ENCODE results near the gene ITGA7.
"Not testable (repeated sequence)": the region's sequence is repeated elsewhere in the genome, so short reads cannot be mapped to it uniquely, and the experiment has no call there.

ITGA7 gene

DNA sequence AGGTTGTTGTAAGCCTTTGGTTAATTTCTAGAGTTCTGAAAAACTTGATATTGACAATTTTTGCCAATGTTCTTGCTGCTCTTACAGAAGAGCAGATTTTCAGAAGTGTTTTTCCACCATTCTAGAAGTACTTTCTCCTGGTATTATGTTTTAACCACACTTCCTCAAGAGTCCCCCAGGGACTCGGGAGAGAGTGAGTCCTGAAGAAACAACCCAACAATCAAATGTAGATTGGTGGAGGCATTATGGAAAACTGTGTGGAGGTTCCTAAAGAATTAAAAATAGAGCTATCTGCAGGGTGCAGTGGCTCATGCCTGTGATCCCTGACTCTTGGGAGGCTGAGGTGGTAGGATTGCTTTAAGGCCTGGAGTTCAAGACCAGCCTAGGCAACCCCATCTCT lies 44.3 kb downstream of the ITGA7 start:
- H3K4me2 ChIP-seq (ENCODE audit: low read length), result no peak overlapping the region
- no peak overlapping the region for H3K9ac ChIP-seq (ENCODE audit: low read depth, low read length)
- H3K4me3 ChIP-seq (ENCODE audit: low read length), result no peak overlapping the region
- peaks cover 2% of the 10 kb centered on the region for H3K27me3 ChIP-seq (ENCODE audit: control insufficient read depth, insufficient read depth, low read length)
- H3K4me1 ChIP-seq (ENCODE audit: control insufficient read depth, insufficient read depth, low read length), result peaks cover 15% of the 10 kb centered on the region
- no peaks in the 10 kb centered on the region for H3K36me3 ChIP-seq (ENCODE audit: insufficient read depth, low read length)
- no peaks in the 10 kb centered on the region for H3K9me3 ChIP-seq (replicated peaks; ENCODE audit: low read length)

DNA sequence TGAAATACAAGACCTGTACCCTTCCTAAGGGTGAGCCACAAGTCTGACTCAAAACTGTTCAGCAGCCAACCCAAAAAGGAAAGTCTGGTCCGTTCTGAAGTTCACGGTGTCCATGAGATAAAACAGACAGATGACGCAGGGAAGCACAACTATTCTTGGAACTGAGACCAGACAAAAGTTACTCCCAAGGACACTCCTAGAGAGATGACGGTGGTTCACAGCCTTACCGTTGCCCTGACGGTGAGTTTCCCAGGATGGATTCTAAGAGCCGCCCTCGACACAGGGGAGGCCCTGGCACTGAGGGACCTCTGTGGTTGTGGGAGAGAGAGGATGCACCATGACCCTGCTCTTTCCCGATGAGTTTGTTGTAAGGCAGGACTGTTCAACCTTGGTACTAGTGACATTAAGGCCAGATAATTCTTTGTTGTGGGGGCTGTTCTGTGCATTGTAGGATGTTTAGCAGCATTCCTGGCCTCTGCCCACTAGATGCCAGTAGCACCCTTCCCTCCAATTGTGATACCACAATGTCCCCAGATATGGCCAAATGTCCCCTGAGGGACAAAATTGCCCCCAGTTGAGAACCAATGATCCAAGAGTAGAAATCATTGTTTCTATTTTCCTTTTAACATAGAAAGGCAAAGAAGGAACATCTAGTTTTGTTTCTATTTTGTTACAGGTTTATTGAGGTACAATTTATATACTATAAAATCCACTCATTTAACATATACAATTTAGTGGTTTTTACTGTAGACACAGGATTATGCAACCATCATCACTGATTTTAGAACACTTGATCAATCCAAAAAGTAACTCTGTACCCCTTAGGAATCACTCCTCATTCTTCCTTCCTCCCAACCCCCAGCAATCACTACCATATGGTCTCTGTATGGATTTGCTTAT lies 48.0 kb downstream of the ITGA7 start:
- Histone ChIP-seq H3K4me3 (ENCODE audit: low read length) (peak overlapping the region; percentile 21), H3K9me3 (replicated peaks; ENCODE audit: low read length) (no peaks in the 10 kb centered on the region), H3K9ac (ENCODE audit: low read depth, low read length) (no peak overlapping the region), H3K27me3 (ENCODE audit: control insufficient read depth, insufficient read depth, low read length) (peaks cover 12% of the 10 kb centered on the region), H3K4me2 (ENCODE audit: low read length) (peak overlapping the region; percentile 54), H3K4me1 (ENCODE audit: control insufficient read depth, insufficient read depth, low read length) (peaks cover 15% of the 10 kb centered on the region), H3K36me3 (ENCODE audit: insufficient read depth, low read length) (no peaks in the 10 kb centered on the region)

DNA sequence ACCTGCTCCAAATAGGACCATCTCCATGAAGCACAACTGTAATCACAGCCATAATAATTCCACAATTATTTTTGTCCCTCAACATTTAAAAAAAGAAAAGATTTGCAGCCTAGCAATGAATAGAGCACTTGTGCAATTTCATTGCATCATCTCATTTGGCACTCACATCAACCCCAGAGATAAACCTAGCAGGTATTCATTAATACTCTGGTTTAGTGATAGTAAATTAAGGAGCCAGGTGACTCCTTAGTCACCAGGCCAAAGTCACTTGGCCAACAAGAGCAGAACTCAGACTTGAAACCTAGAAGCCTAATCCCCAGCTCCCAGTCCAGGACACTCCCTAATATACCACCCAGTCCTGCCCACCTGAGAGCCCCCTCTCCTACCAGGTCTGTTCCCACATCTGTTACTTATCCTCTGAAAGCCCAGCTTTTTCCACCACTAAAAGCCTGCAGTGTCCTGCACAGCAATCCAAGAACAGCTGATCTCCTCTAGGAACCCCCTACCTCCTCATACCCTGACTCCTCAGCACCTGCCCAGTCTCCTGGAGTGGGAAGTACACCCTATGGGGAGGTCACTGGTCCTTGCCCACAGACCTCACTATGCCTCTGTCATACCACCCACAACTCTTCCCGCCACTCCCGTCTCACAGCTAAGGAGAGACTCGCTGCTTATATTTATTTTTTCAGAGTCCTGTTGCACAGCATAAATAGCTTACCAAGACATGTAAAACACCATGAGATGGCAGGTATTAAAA lies 48.9 kb downstream of the ITGA7 start:
- Histone ChIP-seq H3K4me1 (ENCODE audit: control insufficient read depth, insufficient read depth, low read length) (peaks cover 15% of the 10 kb centered on the region), H3K9ac (ENCODE audit: low read depth, low read length) (no peak overlapping the region), H3K4me2 (ENCODE audit: low read length) (no peak overlapping the region), H3K27me3 (ENCODE audit: control insufficient read depth, insufficient read depth, low read length) (peaks cover 15% of the 10 kb centered on the region), H3K4me3 (ENCODE audit: low read length) (no peak overlapping the region), H3K36me3 (ENCODE audit: insufficient read depth, low read length) (no peaks in the 10 kb centered on the region), H3K9me3 (replicated peaks; ENCODE audit: low read length) (no peaks in the 10 kb centered on the region)

DNA sequence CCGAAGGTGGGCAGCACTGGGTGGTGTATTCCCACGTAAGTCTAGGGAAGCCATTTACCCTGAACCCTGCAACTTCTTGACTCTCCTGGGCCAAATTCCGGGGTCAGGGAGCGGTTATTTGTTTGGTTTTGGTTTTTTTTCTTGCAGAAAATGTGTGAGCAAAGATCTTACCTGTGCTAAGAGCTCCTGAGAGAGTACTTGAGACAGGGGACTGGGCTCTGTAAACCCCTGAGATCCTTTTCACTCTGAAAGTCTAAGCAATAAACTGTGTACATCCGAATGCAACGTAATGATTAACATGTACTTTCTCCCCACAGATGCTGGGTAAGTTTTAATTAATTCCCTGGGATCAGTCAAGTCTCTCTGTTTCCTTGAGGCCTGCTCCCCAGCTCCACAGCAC lies 49.5 kb downstream of the ITGA7 start:
- H3K36me3 ChIP-seq (ENCODE audit: insufficient read depth, low read length), result no peaks in the 10 kb centered on the region
- no peak overlapping the region for H3K4me2 ChIP-seq (ENCODE audit: low read length)
- peaks cover 15% of the 10 kb centered on the region for H3K4me1 ChIP-seq (ENCODE audit: control insufficient read depth, insufficient read depth, low read length)
- no peaks in the 10 kb centered on the region for H3K9me3 ChIP-seq (replicated peaks; ENCODE audit: low read length)
- H3K27me3 ChIP-seq (ENCODE audit: control insufficient read depth, insufficient read depth, low read length), result peaks cover 15% of the 10 kb centered on the region
- H3K9ac ChIP-seq (ENCODE audit: low read depth, low read length), result no peak overlapping the region
- no peak overlapping the region for H3K4me3 ChIP-seq (ENCODE audit: low read length)

DNA sequence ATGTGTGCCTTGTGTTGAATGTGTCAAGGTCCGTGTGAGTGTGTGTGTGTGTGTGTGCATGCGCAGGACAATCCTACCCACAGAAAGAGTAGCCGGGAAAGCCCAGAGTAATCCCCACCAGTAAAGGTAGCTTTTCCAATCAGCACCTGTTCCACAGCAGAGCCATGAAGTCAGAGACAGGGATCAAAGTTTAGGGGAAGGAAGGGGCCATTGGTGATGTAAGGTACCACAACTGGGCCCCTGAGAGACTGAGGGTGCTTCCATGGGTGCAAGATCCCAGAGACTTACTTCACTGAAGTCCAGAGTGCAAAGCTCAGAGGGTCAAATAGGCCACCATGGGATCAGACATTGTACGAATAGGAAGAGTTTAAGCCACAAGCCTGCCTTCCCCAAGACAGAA lies 50.5 kb downstream of the ITGA7 start:
- no peak overlapping the region for H3K9ac ChIP-seq (ENCODE audit: low read depth, low read length)
- H3K4me3 ChIP-seq (ENCODE audit: low read length), result no peak overlapping the region
- H3K9me3 ChIP-seq (replicated peaks; ENCODE audit: low read length), result no peaks in the 10 kb centered on the region
- H3K4me1 ChIP-seq (ENCODE audit: control insufficient read depth, insufficient read depth, low read length), result peaks cover 15% of the 10 kb centered on the region
- peaks cover 13% of the 10 kb centered on the region for H3K27me3 ChIP-seq (ENCODE audit: control insufficient read depth, insufficient read depth, low read length)
- no peak overlapping the region for H3K4me2 ChIP-seq (ENCODE audit: low read length)
- no peaks in the 10 kb centered on the region for H3K36me3 ChIP-seq (ENCODE audit: insufficient read depth, low read length)

DNA sequence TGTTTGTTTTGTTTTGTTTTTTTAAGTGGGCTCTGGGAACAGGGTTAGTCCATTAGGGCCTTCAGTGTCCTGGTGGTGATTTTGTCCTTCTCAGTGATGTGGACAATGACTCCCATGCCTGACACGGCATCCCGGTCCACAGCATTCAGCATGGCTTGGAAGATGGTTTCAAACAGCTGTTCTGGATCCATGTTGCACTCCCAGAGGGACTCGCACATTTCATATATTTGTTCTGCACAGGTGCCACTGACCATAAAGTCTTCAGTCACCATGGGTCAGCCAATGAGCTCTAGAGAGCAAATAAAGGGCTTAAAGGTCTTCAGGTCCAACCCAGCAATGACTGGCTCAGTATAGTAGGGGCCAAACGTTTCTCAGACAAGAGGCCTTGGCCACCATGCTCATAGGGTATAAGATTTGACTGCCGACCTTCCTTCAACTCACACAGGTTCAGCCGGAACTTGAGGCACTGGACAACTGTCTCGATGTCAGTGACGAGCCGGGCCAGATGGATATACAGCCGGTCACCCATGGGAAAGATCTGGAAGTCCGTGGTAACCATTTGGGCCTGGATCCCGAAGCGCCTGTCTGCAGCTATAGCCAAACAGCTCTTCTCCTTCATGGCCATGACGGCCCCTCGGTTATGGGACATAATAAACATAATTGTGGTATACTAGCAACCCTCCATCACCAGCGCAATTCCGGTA lies 53.0 kb downstream of the ITGA7 start:
- peaks cover 13% of the 10 kb centered on the region for H3K27me3 ChIP-seq (ENCODE audit: control insufficient read depth, insufficient read depth, low read length)
- no peak overlapping the region for H3K4me2 ChIP-seq (ENCODE audit: low read length)
- no peaks in the 10 kb centered on the region for H3K9me3 ChIP-seq (replicated peaks; ENCODE audit: low read length)
- H3K36me3 ChIP-seq (ENCODE audit: insufficient read depth, low read length), result no peaks in the 10 kb centered on the region
- H3K4me1 ChIP-seq (ENCODE audit: control insufficient read depth, insufficient read depth, low read length), result peaks cover 9% of the 10 kb centered on the region
- H3K4me3 ChIP-seq (ENCODE audit: low read length), result no peak overlapping the region
- H3K9ac ChIP-seq (ENCODE audit: low read depth, low read length), result no peak overlapping the region

DNA sequence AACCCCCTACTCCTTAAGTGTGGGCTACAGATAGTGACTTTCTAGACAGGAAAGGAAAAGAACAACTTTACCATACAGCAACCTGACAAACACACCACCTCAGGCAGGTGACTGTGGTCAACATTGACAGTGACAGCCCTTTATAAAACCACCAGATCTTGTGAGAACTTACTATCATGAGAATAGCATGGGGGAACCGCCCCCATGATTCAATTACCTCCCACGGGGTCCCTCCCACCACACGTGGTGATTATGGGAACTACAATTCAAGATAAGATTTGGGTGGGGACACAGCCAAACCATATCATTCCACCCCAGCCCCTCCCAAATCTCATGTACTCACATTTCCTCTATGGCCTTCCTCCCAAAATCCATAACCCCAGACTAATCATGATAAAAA lies 54.7 kb downstream of the ITGA7 start:
- H3K4me3 ChIP-seq (ENCODE audit: low read length), result no peak overlapping the region
- no peaks in the 10 kb centered on the region for H3K4me1 ChIP-seq (ENCODE audit: control insufficient read depth, insufficient read depth, low read length)
- H3K36me3 ChIP-seq (ENCODE audit: insufficient read depth, low read length), result no peaks in the 10 kb centered on the region
- H3K9me3 ChIP-seq (replicated peaks; ENCODE audit: low read length), result no peaks in the 10 kb centered on the region
- peaks cover 13% of the 10 kb centered on the region for H3K27me3 ChIP-seq (ENCODE audit: control insufficient read depth, insufficient read depth, low read length)
- H3K9ac ChIP-seq (ENCODE audit: low read depth, low read length), result no peak overlapping the region
- no peak overlapping the region for H3K4me2 ChIP-seq (ENCODE audit: low read length)

DNA sequence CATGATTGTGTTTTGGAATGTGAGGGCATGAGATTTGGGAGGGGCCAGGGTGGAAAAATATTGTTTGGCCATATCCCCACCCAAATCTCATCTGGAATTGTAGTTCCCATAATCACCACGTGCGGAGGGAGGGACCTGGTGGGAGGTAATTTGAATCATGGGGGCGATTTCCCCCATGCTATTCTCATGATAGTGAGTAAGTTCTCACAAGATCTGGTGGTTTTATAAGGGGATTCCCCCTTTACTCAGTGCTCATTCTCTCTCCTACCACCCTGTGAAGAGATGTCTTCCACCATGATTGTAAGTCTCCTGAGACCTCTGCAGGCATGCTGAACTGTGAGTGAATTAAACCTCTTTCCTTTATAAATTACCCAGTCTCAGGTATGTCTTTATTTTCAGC lies 55.4 kb downstream of the ITGA7 start:
- H3K27me3 ChIP-seq (ENCODE audit: control insufficient read depth, insufficient read depth, low read length), result peaks cover 9% of the 10 kb centered on the region
- H3K4me1 ChIP-seq (ENCODE audit: control insufficient read depth, insufficient read depth, low read length), result no peaks in the 10 kb centered on the region
- H3K4me2 ChIP-seq (ENCODE audit: low read length), result no peak overlapping the region
- no peak overlapping the region for H3K4me3 ChIP-seq (ENCODE audit: low read length)
- H3K9me3 ChIP-seq (replicated peaks; ENCODE audit: low read length), result no peaks in the 10 kb centered on the region
- H3K36me3 ChIP-seq (ENCODE audit: insufficient read depth, low read length), result no peaks in the 10 kb centered on the region
- H3K9ac ChIP-seq (ENCODE audit: low read depth, low read length), result no peak overlapping the region

DNA sequence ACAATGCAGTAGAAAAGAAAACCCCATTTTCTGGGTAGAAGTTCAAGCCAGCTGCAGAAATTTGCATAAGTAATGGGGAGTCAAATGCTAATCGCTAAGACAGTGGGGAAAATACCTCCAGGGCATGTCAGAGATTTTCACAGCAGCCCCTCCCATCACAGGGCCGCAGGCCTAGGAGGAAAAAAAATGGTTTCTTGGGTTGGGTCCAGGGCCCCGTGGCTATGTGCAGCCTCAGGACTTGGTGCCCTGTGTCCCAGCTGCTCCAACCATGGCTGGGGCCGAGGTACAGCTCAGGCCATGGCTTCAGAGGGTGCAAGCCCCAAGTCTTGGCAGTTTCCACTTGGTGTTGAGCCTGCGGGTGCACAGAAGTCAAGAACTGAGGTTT lies 56.4 kb downstream of the ITGA7 start:
- peaks cover 5% of the 10 kb centered on the region for H3K27me3 ChIP-seq (ENCODE audit: control insufficient read depth, insufficient read depth, low read length)
- H3K36me3 ChIP-seq (ENCODE audit: insufficient read depth, low read length), result no peaks in the 10 kb centered on the region
- no peaks in the 10 kb centered on the region for H3K9me3 ChIP-seq (replicated peaks; ENCODE audit: low read length)
- no peak overlapping the region for H3K9ac ChIP-seq (ENCODE audit: low read depth, low read length)
- no peak overlapping the region for H3K4me2 ChIP-seq (ENCODE audit: low read length)
- no peak overlapping the region for H3K4me3 ChIP-seq (ENCODE audit: low read length)
- H3K4me1 ChIP-seq (ENCODE audit: control insufficient read depth, insufficient read depth, low read length), result peaks cover 3% of the 10 kb centered on the region

DNA sequence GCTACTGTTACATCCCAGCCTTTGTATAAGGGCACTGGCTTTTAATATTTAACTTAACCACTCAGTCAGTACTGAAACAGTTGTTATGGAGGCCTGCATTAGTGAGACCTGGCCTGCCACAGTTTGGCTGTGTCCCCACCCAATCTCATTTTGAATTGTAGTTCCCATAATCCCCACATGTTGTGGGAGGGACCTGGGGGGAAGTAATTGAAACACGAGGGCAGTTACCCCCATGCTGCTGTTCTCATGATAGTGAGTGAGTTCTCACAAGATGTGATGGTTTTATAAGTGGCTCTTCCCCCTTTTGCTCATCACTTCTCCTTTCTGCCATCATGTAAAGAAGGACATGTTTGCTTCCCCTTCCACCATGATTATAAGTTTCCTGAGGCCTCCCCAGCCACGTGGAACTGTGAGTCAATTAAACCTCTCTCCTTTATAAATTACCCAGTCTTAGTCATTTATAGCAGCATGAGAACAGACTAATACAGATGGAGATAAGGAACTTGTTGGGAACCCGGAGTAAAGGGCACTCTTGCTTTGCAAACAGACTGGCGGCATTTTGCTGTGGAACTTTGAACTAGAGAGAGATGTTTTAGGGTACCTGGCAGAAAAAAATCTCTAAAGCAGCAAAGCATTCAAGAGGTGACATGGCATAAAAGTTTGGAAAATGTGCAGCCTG lies 56.9 kb downstream of the ITGA7 start:
- H3K36me3 ChIP-seq (ENCODE audit: insufficient read depth, low read length); H3K9me3 ChIP-seq (replicated peaks; ENCODE audit: low read length); H3K4me3 ChIP-seq (ENCODE audit: low read length); H3K4me1 ChIP-seq (ENCODE audit: control insufficient read depth, insufficient read depth, low read length); H3K9ac ChIP-seq (ENCODE audit: low read depth, low read length); H3K4me2 ChIP-seq (ENCODE audit: low read length); H3K27me3 ChIP-seq (ENCODE audit: control insufficient read depth, insufficient read depth, low read length): not testable (repeated sequence)

DNA sequence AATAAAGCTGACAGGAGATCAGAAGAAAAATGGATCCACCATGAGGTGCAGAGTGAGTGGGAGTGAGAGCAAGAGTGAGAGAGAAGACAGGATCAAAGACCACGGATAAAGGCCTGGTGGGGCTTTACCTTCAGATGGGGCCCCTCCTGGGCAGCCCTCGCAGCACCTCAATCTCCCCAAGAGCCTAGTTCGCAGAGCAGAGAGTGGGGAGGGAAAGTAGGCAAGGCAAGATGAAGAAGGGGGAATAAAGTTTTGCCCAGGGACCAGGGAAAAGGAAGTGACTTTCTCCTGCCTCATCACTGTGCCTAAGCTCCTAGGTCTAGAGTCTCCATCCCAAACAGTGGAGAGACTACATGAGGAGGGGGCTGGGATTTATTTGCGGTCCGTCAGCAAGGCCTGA lies 60.7 kb downstream of the ITGA7 start:
- H3K9ac ChIP-seq (ENCODE audit: low read depth, low read length), result no peak overlapping the region
- peaks cover 6% of the 10 kb centered on the region for H3K4me1 ChIP-seq (ENCODE audit: control insufficient read depth, insufficient read depth, low read length)
- H3K27me3 ChIP-seq (ENCODE audit: control insufficient read depth, insufficient read depth, low read length), result peaks cover 21% of the 10 kb centered on the region
- H3K9me3 ChIP-seq (replicated peaks; ENCODE audit: low read length), result no peaks in the 10 kb centered on the region
- no peaks in the 10 kb centered on the region for H3K36me3 ChIP-seq (ENCODE audit: insufficient read depth, low read length)
- H3K4me3 ChIP-seq (ENCODE audit: low read length), result no peak overlapping the region
- H3K4me2 ChIP-seq (ENCODE audit: low read length), result no peak overlapping the region

Data from skeletal muscle satellite cell (primary cell).